Common myeloid progenitor, CD34-positive (primary cell): ENCODE results near the gene MRGPRF.
"Not testable (repeated sequence)": the region's sequence is repeated elsewhere in the genome, so short reads cannot be mapped to it uniquely, and the experiment has no call there.

Experiments used
- CTCF ChIA-PET: fragments of 350-600 bp; sonication (Branson Sonifier 250); formaldehyde crosslinking; loops from one replicate; lab custom pipeline; 2021; ENCODE audit warnings: antibody characterized with exemption; lab: Charles Lee
- POLR2A ChIA-PET: fragments of 350-600 bp; sonication (Branson Sonifier 250); formaldehyde crosslinking; loops from one replicate; lab custom pipeline; 2021; ENCODE audit warnings: antibody characterized with exemption; lab: Charles Lee
- DNase-seq, 3 donors: peaks; one replicate each; pipeline versions ENCODE4 v3.0.0 to v3.0.0-alpha.2; 2013
- H3K27ac ChIP-seq, 2 experiments: 1 replicate in 1 of 2; 2 replicates in 1 of 2; pipeline ENCODE4 v1.7.0; 2013; ENCODE audit warnings: inconsistent platforms in 2 of 2, low read length in 2 of 2, mild to moderate bottlenecking in 2 of 2, low read depth in 1 of 2, moderate library complexity in 1 of 2; ENCODE audit not compliant: severe bottlenecking in 2 of 2, insufficient read depth in 1 of 2, poor library complexity in 1 of 2
- H3K27me3 ChIP-seq, 5 experiments: replicated peaks in 2 of 5; 1 replicate in 3 of 5; 2 replicates in 2 of 5; pipeline versions ENCODE4 v1.6.1 to v1.7.0; 2013; ENCODE audit warnings: low read length in 4 of 5, mild to moderate bottlenecking in 2 of 5, moderate library complexity in 2 of 5, inconsistent platforms in 1 of 5; ENCODE audit not compliant: insufficient read depth in 5 of 5, control insufficient read depth in 4 of 5
- H3K36me3 ChIP-seq, 4 experiments: 1 replicate in 2 of 4; 2 replicates in 2 of 4; pipeline versions ENCODE4 v1.6.1 to v1.7.0; 2013; ENCODE audit warnings: low read length in 3 of 4, control low read depth in 1 of 4, mild to moderate bottlenecking in 1 of 4; ENCODE audit not compliant: control insufficient read depth in 4 of 4, insufficient read depth in 4 of 4
- H3K4me1 ChIP-seq, 4 experiments: 1 replicate in 3 of 4; 2 replicates in 1 of 4; pipeline versions ENCODE4 v1.6.1 to v1.7.1; 2013; ENCODE audit warnings: low read length in 3 of 4, mild to moderate bottlenecking in 3 of 4, control low read depth in 1 of 4, inconsistent platforms in 1 of 4, moderate library complexity in 1 of 4; ENCODE audit not compliant: control insufficient read depth in 4 of 4, insufficient read depth in 4 of 4; ENCODE audit errors: control extremely low read depth in 1 of 4
- H3K4me3 ChIP-seq, 7 experiments: 1 replicate in 4 of 7; 2 replicates in 3 of 7; pipeline versions ENCODE4 v1.5.1 to v1.7.0; 2013; ENCODE audit warnings: mild to moderate bottlenecking in 7 of 7, low read length in 6 of 7, moderate library complexity in 6 of 7, inconsistent platforms in 2 of 7, low read depth in 2 of 7, control low read depth in 1 of 7; ENCODE audit not compliant: insufficient read depth in 4 of 7, control insufficient read depth in 1 of 7; ENCODE audit errors: extremely low read depth in 1 of 7
- H3K9me3 ChIP-seq, 5 experiments: 1 replicate in 4 of 5; 2 replicates in 1 of 5; pipeline versions ENCODE4 v1.6.1 to v1.7.1; 2013; ENCODE audit warnings: low read length in 4 of 5, mild to moderate bottlenecking in 2 of 5, inconsistent platforms in 1 of 5, low read depth in 1 of 5, moderate library complexity in 1 of 5; ENCODE audit not compliant: control insufficient read depth in 4 of 5, insufficient read depth in 2 of 5; ENCODE audit errors: control extremely low read depth in 1 of 5
- WGBS: methylation state at CpG from one replicate; pipeline ENCODE4 v1.1.5; 2013; ENCODE audit not compliant: insufficient coverage; 5-methylcytosine and 5-hydroxymethylcytosine counted together

Gene MRGPRF

GRCh38 chr11:68976095-68976494 lies 37.0 kb downstream of the MRGPRF start:
- 67% methylated on average over 4 of the region's 4 CpGs for WGBS
- Histone ChIP-seq H3K36me3 (no peaks in the 10 kb centered on the region), H3K27ac (no peak overlapping the region), H3K4me1 (peaks cover 0 to 11% (median 10%) of the 10 kb centered on the region in 4 experiments), H3K9me3 (no peaks in the 10 kb centered on the region), H3K27me3 (peaks cover 0 to 9% (median 4%) of the 10 kb centered on the region in 5 experiments), H3K4me3 (no peak overlapping the region)
- DNase-seq, result no peak
- ChIA-PET CTCF (no interaction called here), POLR2A (no interaction called here)

DNA sequence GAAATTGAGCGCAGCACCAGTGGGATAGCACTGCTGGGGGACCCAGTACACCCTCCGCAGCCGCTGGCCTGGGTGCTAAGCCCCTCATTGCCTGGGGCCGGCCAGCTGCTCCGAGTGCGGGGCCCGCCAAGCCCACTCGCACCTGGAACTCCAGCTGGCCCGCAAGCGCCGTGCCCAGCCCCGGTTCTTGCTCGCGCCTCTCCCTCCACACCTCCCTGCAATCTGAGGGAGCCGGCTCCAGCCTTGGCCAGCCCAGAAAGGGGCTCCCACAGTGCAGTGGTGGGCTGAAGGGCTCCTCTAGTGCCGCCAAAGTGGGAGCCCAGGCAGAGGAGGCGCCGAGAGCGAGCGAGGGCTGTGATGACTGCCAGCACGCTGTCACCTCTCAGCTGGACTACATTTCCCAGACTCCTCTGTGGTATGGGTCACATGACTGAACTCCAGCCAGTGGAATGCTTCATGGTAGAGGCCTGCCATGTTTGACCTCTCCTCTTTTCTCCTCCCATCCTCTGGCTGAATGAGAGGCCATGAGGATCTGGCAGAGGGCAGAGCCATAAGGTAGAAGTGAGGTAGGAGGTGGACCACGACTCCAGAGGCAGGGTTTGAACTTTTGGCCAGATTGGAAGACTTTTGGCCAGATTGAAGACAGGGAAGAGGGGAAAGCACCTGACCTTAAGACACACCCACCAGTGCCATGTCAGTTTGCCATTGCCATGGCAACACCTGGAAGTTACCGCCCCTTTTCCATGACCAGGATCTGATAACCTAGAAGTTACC lies 38.4 kb downstream of the MRGPRF start:
- WGBS, result 87% methylated on average over 16 of the region's 23 CpGs
- peak in 2 of 3 donors; percentile 15 to 23 for DNase-seq
- ChIA-PET POLR2A (no interaction called here), CTCF (interaction anchor here (1.6 kb wide), 1 partner anchor 18 kb away, joined by 4 read pairs; no protein-coding TSS in a partner anchor)
- no peak overlapping the region for H3K27ac ChIP-seq
- H3K36me3 ChIP-seq, result no peaks in the 10 kb centered on the region
- no peaks in the 10 kb centered on the region for H3K9me3 ChIP-seq
- peaks cover 0 to 11% (median 4%) of the 10 kb centered on the region in 5 experiments for H3K27me3 ChIP-seq
- H3K4me3 ChIP-seq, result no peak overlapping the region
- H3K4me1 ChIP-seq, result peaks cover 0 to 11% (median 10%) of the 10 kb centered on the region in 4 experiments

DNA sequence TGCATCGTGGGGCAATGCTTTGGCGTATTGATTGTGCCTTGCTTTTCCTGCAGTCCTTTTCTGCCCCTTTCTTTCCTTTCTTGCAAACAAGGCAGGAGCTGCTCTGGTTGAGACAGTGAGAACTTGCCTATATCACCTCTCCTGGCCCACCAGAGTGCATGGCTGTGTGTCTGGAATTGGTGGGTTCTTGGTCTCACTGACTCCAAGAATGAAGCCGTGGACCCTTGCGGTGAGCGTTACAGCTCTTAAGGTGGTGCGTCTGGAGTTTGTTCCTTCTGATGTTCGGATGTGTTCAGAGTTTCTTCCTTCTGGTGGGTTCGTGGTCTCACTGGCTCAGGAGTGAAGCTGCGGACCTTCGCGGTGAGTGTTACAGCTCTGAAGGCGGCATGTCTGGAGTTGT lies 39.3 kb downstream of the MRGPRF start:
- 92% methylated on average over 6 of the region's 12 CpGs for WGBS
- H3K27ac ChIP-seq, DNase-seq, H3K4me1 ChIP-seq, H3K9me3 ChIP-seq, POLR2A ChIA-PET, H3K36me3 ChIP-seq, H3K4me3 ChIP-seq: not testable (repeated sequence)
- H3K27me3 ChIP-seq, result peaks cover 2 to 10% (median 3%) of the 10 kb centered on the region in 5 experiments
- CTCF ChIA-PET, result interaction anchor here (1.6 kb wide), 1 partner anchor 17 kb away, joined by 4 read pairs; no protein-coding TSS in a partner anchor

DNA sequence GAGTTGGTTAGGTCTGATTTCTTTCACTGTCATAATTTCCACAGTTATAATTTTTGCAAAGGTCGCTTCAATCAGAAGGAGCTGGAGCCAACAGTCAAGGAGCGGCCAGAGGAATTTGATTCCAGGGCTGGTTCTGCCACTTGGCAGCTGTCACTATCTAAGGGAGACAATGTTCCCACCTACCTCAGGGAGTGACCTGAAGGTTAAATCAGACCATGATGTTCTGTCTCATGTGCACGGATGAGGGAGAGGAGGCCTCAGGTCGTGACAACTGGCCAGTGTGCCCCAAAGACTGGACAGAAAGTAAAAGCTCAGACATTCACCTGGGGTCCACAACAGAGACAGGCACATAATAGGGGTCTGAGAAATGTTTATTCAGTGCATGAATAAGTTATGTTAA lies 39.8 kb downstream of the MRGPRF start:
- 87% methylated on average over 4 of the region's 4 CpGs for WGBS
- Histone ChIP-seq H3K27ac (no peak overlapping the region), H3K36me3 (no peaks in the 10 kb centered on the region), H3K9me3 (no peaks in the 10 kb centered on the region), H3K4me1 (peaks cover 0 to under 1% (median under 1%) of the 10 kb centered on the region in 4 experiments), H3K4me3 (no peak overlapping the region), H3K27me3 (peaks cover 2 to 14% (median 3%) of the 10 kb centered on the region in 5 experiments)
- no peak for DNase-seq
- ChIA-PET POLR2A (no interaction called here), CTCF (interaction anchor here (1.6 kb wide), 1 partner anchor 17 kb away, joined by 4 read pairs; no protein-coding TSS in a partner anchor)

GRCh38 chr11:68970921-68971636 lies 42.0 kb downstream of the MRGPRF start:
- Histone ChIP-seq H3K4me1 (no peaks in the 10 kb centered on the region), H3K27ac (no peak overlapping the region), H3K36me3 (no peaks in the 10 kb centered on the region), H3K4me3 (no peak overlapping the region), H3K27me3 (peaks cover 0 to 15% (median 11%) of the 10 kb centered on the region in 5 experiments), H3K9me3 (no peaks in the 10 kb centered on the region)
- no peak for DNase-seq
- WGBS, result 79% methylated on average over 7 of the region's 8 CpGs
- POLR2A ChIA-PET, result no interaction called here
- CTCF ChIA-PET, result interaction anchor here (1.2 kb wide), 1 partner anchor 125 kb away, joined by 3 read pairs; no protein-coding TSS in a partner anchor

GRCh38 chr11:68969386-68969785 lies 43.7 kb downstream of the MRGPRF start:
- WGBS, result 85% methylated on average over 8 of the region's 8 CpGs
- ChIA-PET POLR2A (no interaction called here), CTCF (no interaction called here)
- Histone ChIP-seq H3K27me3 (peaks cover 0 to 15% (median 14%) of the 10 kb centered on the region in 5 experiments), H3K9me3 (no peaks in the 10 kb centered on the region), H3K36me3 (no peaks in the 10 kb centered on the region), H3K4me1 (no peaks in the 10 kb centered on the region), H3K4me3 (no peak overlapping the region), H3K27ac (no peak overlapping the region)
- DNase-seq, result no peak
